H1 (cell line): ENCODE results near the gene SIM2. TPM values are rescaled to one million over a fixed set of nuclear protein-coding genes. Genes with fewer than 3 reads are reported as not detected.

Source experiments
- RAD21 ChIP-seq, 2 experiments: IDR thresholded peaks in 1 of 2; conservative IDR thresholded peaks in 1 of 2; 2 replicates each; pipeline ENCODE4 v1.6.1; 2011; ENCODE audit warnings: low read depth in 2 of 2, low read length in 2 of 2, improper control_type of control experiment in 1 of 2, inconsistent platforms in 1 of 2, mild to moderate bottlenecking in 1 of 2, moderate library complexity in 1 of 2
- polyA plus RNA-seq, 7 experiments: library from polyadenylated mRNA; depleted of rRNA in 3 of 7; stranded (reverse) in 5 of 7; unstranded in 2 of 7; fragments of >200 nt in 5 of 7; fragments of 200-250 nt in 2 of 7; gene quantifications; 1 replicate in 5 of 7; 2 replicates in 1 of 7; 4 replicates in 1 of 7; pipeline versions ENCODE4 v1.2.1 to v1.2.3, GENCODE V29; 2011 to 2013; ENCODE audit warnings: missing spikeins in 2 of 7, mixed read lengths in 2 of 7
- total RNA-seq: library from RNA; stranded (reverse); fragmentation: NEBNext Ultra II Directional; extraction: Animal tissue kit (Norgen Biotek cat#: 25700); gene quantifications from 2 replicates; pipeline ENCODE4 v1.2.1, GENCODE V29; 2021

SIM2 gene
- total and polyA plus RNA-seq, 2 of the 8 experiments (the other 6 are each of a cell fraction or from before 2014, with no cell fraction given) = 0.05 to 0.26 TPM

- peak; percentile 24 to 33; a peak in 2 of 4 replicates for TF ChIP-seq RAD21 (IDR thresholded peaks at IDR 0.05 in 1 of 2, conservative IDR thresholded peaks at IDR 0.05 in 1 of 2; ENCODE audit: low read depth in 2 of 2, low read length in 2 of 2)
- TF ChIP-seq, all 59 proteins: peak for 5
Measured at GRCh38 chr21:36705679-36706481, 7.0 kb downstream of the SIM2 start (continued).
